A549 (cell line): ENCODE data around the gene TAF4. TPM values are rescaled to one million over a fixed set of nuclear protein-coding genes. Genes with fewer than 3 reads are reported as not detected.

Experiments used
- ATAC-seq, 2 experiments: fragments of 200-7000 bp in 1 of 2; fragments of >200 bp in 1 of 2; cut with Nextera tagmentation in 1 of 2; cut with Tn5 transposase in 1 of 2; 3 replicates each; pipeline versions ENCODE4 v1.8.0 to v1.9.1; 2018 to 2020; ENCODE audit warnings: mild to moderate bottlenecking in 1 of 2, moderate library complexity in 1 of 2
- CTCF ChIA-PET: fragments of 300-600 bp; sonication (Branson Sonifier 250); formaldehyde crosslinking; extraction: SDS; loops from one replicate; lab custom pipeline; 2021; ENCODE audit warnings: antibody characterized with exemption, inconsistent platforms; lab: Yijun Ruan, JAX
- POLR2A ChIA-PET: fragments of 350-600 bp; formaldehyde crosslinking; extraction: SDS; loops from one replicate; lab custom pipeline; 2021; ENCODE audit warnings: antibody characterized with exemption, inconsistent platforms; lab: Yijun Ruan, JAX
- DNase-seq, 2 experiments: peaks; one replicate each; pipeline versions ENCODE4 v3.0.0 to v3.0.0-alpha.2; 2011 to 2016; ENCODE audit warnings: low read depth in 1 of 2, low spot score in 1 of 2
- FAIRE-seq: peaks from 2 replicates; lab custom pipeline; 2011; peaks lifted over from hg19 to GRCh38; lab: Jason Lieb, UNC
- H3K27ac ChIP-seq, 2 experiments: fragments of >200 bp; sonication (Bioruptor Twin); formaldehyde crosslinking; 3 replicates each; pipeline ENCODE4 v1.5.1; 2016 to 2017
- H3K4me1 ChIP-seq: fragments of >200 bp; sonication (Bioruptor Twin); formaldehyde crosslinking; 3 replicates; pipeline ENCODE4 v1.6.1; 2016
- H3K4me2 ChIP-seq: fragments of >200 bp; sonication (Bioruptor Twin); formaldehyde crosslinking; 3 replicates; pipeline ENCODE4 v1.6.1; 2016
- H3K4me3 ChIP-seq: fragments of >200 bp; sonication (Bioruptor Twin); formaldehyde crosslinking; 3 replicates; pipeline ENCODE4 v1.5.1; 2016
- H3K9me3 ChIP-seq: fragments of >200 bp; sonication (Bioruptor Twin); formaldehyde crosslinking; 3 replicates; pipeline ENCODE4 v1.6.1; 2016
- CBX2 ChIP-seq: fragments of 200-600 bp; sonication (generic); IDR thresholded peaks from 2 replicates; pipeline ENCODE4 v1.6.1; 2016; ENCODE audit warnings: low read depth, mild to moderate bottlenecking, borderline replicate concordance
- CHD2 ChIP-seq: fragments of 150-350 bp; IDR thresholded peaks from 2 replicates; pipeline ENCODE4 v1.6.1; 2014; ENCODE audit warnings: low read length; ENCODE audit not compliant: partially characterized antibody
- CHD4 ChIP-seq: fragments of 200-600 bp; sonication (generic); IDR thresholded peaks from 2 replicates; pipeline ENCODE4 v1.6.1; 2016; ENCODE audit warnings: antibody characterized with exemption, mild to moderate bottlenecking, borderline replicate concordance
- EHF ChIP-seq: fragments of 250-450 bp; sonication (Bioruptor Pico); IDR thresholded peaks from 2 replicates; pipeline ENCODE4 v1.5.0; 2020; ENCODE audit warnings: mild to moderate bottlenecking
- FOSL2 ChIP-seq, 2 experiments: fragments of 450-650 bp in 1 of 2; fragments of >200 bp in 1 of 2; sonication (Bioruptor Twin) in 1 of 2; formaldehyde crosslinking; IDR thresholded peaks; 2 replicates each; pipeline versions ENCODE4 v1.5.0 to v1.6.1; 2016 to 2020; ENCODE audit warnings: mild to moderate bottlenecking in 1 of 2, moderate library complexity in 1 of 2
- FOXS1 ChIP-seq: fragments of 250-450 bp; sonication (Bioruptor Pico); IDR thresholded peaks from 2 replicates; pipeline ENCODE4 v1.5.0; 2020; ENCODE audit warnings: mild to moderate bottlenecking, moderate library complexity
- KDM5A ChIP-seq: fragments of 200-600 bp; sonication (generic); IDR thresholded peaks from 2 replicates; pipeline ENCODE4 v1.6.1; 2016; ENCODE audit warnings: antibody characterized with exemption, mild to moderate bottlenecking
- MAZ ChIP-seq: fragments of 150-350 bp; IDR thresholded peaks from 2 replicates; pipeline ENCODE4 v1.6.1; 2014; ENCODE audit warnings: antibody characterized with exemption, low read depth, low read length, borderline replicate concordance
- POLR2A ChIP-seq: IDR thresholded peaks from 2 replicates; pipeline ENCODE4 v1.6.1; 2012; ENCODE audit warnings: mild to moderate bottlenecking, low read length
- RCOR1 ChIP-seq: fragments of 150-350 bp; IDR thresholded peaks from 2 replicates; pipeline ENCODE4 v1.6.1; 2014; ENCODE audit warnings: antibody characterized with exemption, low read length, low read depth
- RFX5 ChIP-seq: fragments of 450-650 bp; IDR thresholded peaks from 2 replicates; pipeline ENCODE4 v1.7.1; 2014; ENCODE audit warnings: antibody characterized with exemption, mild to moderate bottlenecking, moderate library complexity
- RNF2 ChIP-seq: fragments of 200-600 bp; sonication (generic); IDR thresholded peaks from 2 replicates; pipeline ENCODE4 v1.6.1; 2016; ENCODE audit warnings: low read depth, mild to moderate bottlenecking, antibody characterized with exemption, moderate library complexity, borderline replicate concordance
- SMC3 ChIP-seq: fragments of >200 bp; sonication (Bioruptor Twin); formaldehyde crosslinking; IDR thresholded peaks from 3 replicates; pipeline ENCODE4 v1.6.1; 2018; ENCODE audit warnings: inconsistent platforms
- ZFP36 ChIP-seq: fragments of 450-650 bp; IDR thresholded peaks from 2 replicates; pipeline ENCODE4 v1.6.1; 2014; ENCODE audit warnings: borderline replicate concordance; ENCODE audit not compliant: partially characterized antibody
- ZSCAN20 ChIP-seq: fragments of 250-450 bp; sonication (Bioruptor Pico); IDR thresholded peaks from 2 replicates; pipeline ENCODE4 v1.8.0; 2022; ENCODE audit warnings: mild to moderate bottlenecking, moderate library complexity
- WGBS: methylation state at CpG from one replicate; pipeline ENCODE4 v1.1.6; 2017; ENCODE audit errors: missing lambda C conversion rate; 5-methylcytosine and 5-hydroxymethylcytosine counted together
- polyA plus RNA-seq, 4 experiments: library from polyadenylated mRNA; depleted of rRNA in 3 of 4; stranded (reverse); fragments of >200 nt; fragmentation: RNase III in 1 of 4; extraction: RNeasy Plus Mini Kit Qiagen cat#74134 plus additional on column Dnase treatment in 1 of 4; gene quantifications; 2 replicates in 3 of 4; 3 replicates in 1 of 4; pipeline ENCODE4 v1.2.3, GENCODE V29; 2011 to 2017
- TF ChIP-seq, protein P1 (sequence below): fragments of 150-350 bp; IDR thresholded peaks from 2 replicates; pipeline ENCODE4 v1.6.1; 2014; ENCODE audit warnings: low read depth, mild to moderate bottlenecking, low read length
- TF ChIP-seq, protein P2 (sequence below): fragments of >200 bp; sonication (Bioruptor Twin); formaldehyde crosslinking; IDR thresholded peaks from 3 replicates; pipeline ENCODE4 v1.6.1; 2016
- TF ChIP-seq, protein P3 (sequence below): IDR thresholded peaks from 2 replicates; pipeline ENCODE4 v1.6.1; 2012
- TF ChIP-seq, protein P4 (sequence below): fragments of 200-600 bp; sonication (generic); IDR thresholded peaks from 2 replicates; pipeline ENCODE4 v1.6.1; 2016; ENCODE audit warnings: antibody characterized with exemption, mild to moderate bottlenecking, moderate library complexity
- TF ChIP-seq, protein P5 (sequence below): fragments of >200 bp; sonication (Bioruptor Twin); formaldehyde crosslinking; IDR thresholded peaks from 3 replicates; pipeline ENCODE4 v1.5.1; 2016

TAF4 gene
- polyA plus RNA-seq, 2 of the 4 experiments (the other 2 are of a cell fraction) = 6.1 to 11.0 TPM

DNA sequence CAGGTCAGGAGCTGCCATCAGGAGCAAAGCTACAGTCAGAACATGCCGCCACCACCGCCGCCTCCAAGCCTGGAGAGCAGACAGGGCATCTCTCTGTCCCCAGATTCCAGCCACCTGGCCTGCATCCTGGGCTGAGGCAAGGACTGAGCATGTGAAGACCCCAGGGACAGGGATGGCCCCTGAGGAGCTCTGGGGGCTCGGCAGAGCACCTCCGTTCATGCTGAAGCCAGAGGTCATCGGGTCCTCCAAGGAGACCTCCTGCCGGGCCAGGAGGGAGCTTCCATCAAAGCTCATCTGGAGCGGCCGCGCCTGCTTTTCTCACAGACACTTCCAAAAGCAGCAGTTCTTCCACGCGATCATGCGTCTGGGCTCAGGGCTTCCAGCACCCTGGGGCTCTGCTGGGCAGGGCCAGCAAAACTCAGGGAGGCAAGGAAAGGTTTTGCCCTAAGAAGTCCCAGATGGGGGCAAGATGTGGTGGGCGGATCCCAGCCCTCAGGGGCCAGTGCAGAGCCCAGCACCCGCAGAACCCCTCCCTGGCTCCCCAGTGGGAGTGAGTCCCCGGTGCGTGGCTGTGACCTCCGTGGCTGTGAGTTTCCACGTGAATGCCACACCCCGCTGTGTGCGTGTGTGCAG lies 138.4 kb downstream of the TAF4 start:
- POLR2A ChIA-PET = no interaction called here
- TF ChIP-seq FOXS1 (CRISPR knock-in tag) (no peak), POLR2A (no peak), FOSL2 (IDR thresholded peaks at IDR 0.05) (no peak), FOSL2 (CRISPR knock-in tag; IDR thresholded peaks at IDR 0.05) (no peak), RNF2 (no peak), MAZ (no peak), CBX2 (no peak), EHF (CRISPR knock-in tag) (no peak), ZSCAN20 (CRISPR knock-in tag) (no peak), CHD4 (no peak), RFX5 (no peak), ZFP36 (no peak), KDM5A (no peak), CHD2 (no peak), SMC3 (no peak), RCOR1 (no peak)
- TF ChIP-seq, protein P1, sequence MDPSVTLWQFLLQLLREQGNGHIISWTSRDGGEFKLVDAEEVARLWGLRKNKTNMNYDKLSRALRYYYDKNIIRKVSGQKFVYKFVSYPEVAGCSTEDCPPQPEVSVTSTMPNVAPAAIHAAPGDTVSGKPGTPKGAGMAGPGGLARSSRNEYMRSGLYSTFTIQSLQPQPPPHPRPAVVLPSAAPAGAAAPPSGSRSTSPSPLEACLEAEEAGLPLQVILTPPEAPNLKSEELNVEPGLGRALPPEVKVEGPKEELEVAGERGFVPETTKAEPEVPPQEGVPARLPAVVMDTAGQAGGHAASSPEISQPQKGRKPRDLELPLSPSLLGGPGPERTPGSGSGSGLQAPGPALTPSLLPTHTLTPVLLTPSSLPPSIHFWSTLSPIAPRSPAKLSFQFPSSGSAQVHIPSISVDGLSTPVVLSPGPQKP = no peak
- TF ChIP-seq, protein P2, sequence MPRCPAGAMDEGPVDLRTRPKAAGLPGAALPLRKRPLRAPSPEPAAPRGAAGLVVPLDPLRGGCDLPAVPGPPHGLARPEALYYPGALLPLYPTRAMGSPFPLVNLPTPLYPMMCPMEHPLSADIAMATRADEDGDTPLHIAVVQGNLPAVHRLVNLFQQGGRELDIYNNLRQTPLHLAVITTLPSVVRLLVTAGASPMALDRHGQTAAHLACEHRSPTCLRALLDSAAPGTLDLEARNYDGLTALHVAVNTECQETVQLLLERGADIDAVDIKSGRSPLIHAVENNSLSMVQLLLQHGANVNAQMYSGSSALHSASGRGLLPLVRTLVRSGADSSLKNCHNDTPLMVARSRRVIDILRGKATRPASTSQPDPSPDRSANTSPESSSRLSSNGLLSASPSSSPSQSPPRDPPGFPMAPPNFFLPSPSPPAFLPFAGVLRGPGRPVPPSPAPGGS = no peak
- TF ChIP-seq, protein P3, sequence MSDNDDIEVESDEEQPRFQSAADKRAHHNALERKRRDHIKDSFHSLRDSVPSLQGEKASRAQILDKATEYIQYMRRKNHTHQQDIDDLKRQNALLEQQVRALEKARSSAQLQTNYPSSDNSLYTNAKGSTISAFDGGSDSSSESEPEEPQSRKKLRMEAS = no peak
- TF ChIP-seq, protein P4, sequence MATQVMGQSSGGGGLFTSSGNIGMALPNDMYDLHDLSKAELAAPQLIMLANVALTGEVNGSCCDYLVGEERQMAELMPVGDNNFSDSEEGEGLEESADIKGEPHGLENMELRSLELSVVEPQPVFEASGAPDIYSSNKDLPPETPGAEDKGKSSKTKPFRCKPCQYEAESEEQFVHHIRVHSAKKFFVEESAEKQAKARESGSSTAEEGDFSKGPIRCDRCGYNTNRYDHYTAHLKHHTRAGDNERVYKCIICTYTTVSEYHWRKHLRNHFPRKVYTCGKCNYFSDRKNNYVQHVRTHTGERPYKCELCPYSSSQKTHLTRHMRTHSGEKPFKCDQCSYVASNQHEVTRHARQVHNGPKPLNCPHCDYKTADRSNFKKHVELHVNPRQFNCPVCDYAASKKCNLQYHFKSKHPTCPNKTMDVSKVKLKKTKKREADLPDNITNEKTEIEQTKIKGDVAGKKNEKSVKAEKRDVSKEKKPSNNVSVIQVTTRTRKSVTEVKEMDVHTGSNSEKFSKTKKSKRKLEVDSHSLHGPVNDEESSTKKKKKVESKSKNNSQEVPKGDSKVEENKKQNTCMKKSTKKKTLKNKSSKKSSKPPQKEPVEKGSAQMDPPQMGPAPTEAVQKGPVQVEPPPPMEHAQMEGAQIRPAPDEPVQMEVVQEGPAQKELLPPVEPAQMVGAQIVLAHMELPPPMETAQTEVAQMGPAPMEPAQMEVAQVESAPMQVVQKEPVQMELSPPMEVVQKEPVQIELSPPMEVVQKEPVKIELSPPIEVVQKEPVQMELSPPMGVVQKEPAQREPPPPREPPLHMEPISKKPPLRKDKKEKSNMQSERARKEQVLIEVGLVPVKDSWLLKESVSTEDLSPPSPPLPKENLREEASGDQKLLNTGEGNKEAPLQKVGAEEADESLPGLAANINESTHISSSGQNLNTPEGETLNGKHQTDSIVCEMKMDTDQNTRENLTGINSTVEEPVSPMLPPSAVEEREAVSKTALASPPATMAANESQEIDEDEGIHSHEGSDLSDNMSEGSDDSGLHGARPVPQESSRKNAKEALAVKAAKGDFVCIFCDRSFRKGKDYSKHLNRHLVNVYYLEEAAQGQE = no peak
- TF ChIP-seq, protein P5, sequence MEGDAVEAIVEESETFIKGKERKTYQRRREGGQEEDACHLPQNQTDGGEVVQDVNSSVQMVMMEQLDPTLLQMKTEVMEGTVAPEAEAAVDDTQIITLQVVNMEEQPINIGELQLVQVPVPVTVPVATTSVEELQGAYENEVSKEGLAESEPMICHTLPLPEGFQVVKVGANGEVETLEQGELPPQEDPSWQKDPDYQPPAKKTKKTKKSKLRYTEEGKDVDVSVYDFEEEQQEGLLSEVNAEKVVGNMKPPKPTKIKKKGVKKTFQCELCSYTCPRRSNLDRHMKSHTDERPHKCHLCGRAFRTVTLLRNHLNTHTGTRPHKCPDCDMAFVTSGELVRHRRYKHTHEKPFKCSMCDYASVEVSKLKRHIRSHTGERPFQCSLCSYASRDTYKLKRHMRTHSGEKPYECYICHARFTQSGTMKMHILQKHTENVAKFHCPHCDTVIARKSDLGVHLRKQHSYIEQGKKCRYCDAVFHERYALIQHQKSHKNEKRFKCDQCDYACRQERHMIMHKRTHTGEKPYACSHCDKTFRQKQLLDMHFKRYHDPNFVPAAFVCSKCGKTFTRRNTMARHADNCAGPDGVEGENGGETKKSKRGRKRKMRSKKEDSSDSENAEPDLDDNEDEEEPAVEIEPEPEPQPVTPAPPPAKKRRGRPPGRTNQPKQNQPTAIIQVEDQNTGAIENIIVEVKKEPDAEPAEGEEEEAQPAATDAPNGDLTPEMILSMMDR = no peak
- Histone ChIP-seq H3K9me3 (no peaks in the 10 kb centered on the region), H3K4me1 (no peaks in the 10 kb centered on the region), H3K4me3 (no peak overlapping the region), H3K4me2 (no peak overlapping the region), H3K27ac (no peak overlapping the region)
- CTCF ChIA-PET = interaction anchor here (1.1 kb wide), 1 partner anchor 31 kb away, joined by 3 read pairs; no protein-coding TSS in a partner anchor
- DNase-seq (no peak), ATAC-seq (no peak), FAIRE-seq (no peak)
- WGBS = 82% methylated on average over 21 of the region's 21 CpGs
